ENCODE data around the gene THADA. TPM values are rescaled to one million over a fixed set of nuclear protein-coding genes. Genes with fewer than 3 reads are reported as not detected.

The THADA gene
- polyA plus RNA-seq, 1 donor (not counting 4 experiments of a cell fraction or from before 2014, with no cell fraction given), result 22.6 TPM

DNA sequence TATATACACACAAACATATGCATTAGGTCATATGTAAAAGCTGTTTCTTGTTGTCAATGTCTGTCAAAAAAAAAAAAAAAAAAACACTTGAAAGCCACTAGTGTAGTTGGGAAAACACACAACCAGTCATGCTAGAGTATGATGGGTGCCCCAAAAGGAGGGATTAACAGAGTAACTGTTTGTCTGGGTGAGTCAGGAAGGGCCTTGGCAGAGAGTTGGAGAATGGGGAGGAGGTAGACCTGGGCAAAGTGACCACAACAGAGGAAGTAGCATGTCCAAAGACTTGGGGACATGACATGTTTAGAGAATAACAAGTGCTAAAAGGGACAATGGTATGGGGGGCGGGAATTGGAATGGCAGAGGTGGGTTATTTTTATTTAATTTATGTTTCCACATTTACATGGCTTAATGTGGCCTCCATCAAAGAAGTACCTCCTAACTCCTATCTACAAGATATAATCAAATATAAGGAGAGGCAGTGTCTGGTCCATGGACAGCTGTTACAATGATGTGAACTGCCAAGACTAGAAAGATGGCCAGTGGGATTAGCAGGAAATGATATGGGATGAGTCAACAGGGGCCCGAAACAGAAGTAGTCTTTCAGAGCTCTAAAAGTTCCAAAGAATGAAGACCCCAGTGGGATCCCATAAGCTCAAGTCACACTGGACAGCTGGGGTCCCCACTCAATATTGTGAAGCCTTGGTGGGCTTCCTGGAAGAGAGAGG is 269.6 kb downstream of the THADA start:
- Histone ChIP-seq H3K4me2 (ENCODE audit: control insufficient read depth, extremely low read depth, insufficient read depth, low read depth, low read length) (no peak overlapping the region), H4K20me1 (ENCODE audit: control insufficient read depth, extremely low read depth, insufficient read depth, low read length) (no peaks in the 10 kb centered on the region), H3K27ac (ENCODE audit: control insufficient read depth, insufficient read depth, low read length) (no peak overlapping the region), H3K4me1 (ENCODE audit: control insufficient read depth, extremely low read depth, insufficient read depth, low read length) (no peaks in the 10 kb centered on the region), H3K4me3 (ENCODE audit: control insufficient read depth in 2 of 3, extremely low read depth in 1 of 3, insufficient read depth in 2 of 3, low read depth in 1 of 3, low read length in 3 of 3) (no peak overlapping the region), H3K27me3 (ENCODE audit: control insufficient read depth, extremely low read depth, insufficient read depth, low read length) (no peaks in the 10 kb centered on the region), H3K9me1 (ENCODE audit: control insufficient read depth, extremely low read depth, insufficient read depth, low read length) (no peaks in the 10 kb centered on the region), H3K36me3 (ENCODE audit: control insufficient read depth in 2 of 2, extremely low read depth in 1 of 2, insufficient read depth in 2 of 2, low read length in 2 of 2) (peaks cover 0 to 4% of the 10 kb centered on the region in 2 experiments), H2AFZ (ENCODE audit: control insufficient read depth, low read length) (no peak overlapping the region), H3K79me2 (ENCODE audit: control insufficient read depth, insufficient read depth, low read length) (no peaks in the 10 kb centered on the region), H3K9me3 (ENCODE audit: control insufficient read depth, low read depth, low read length) (no peaks in the 10 kb centered on the region), H3K9ac (ENCODE audit: control insufficient read depth, extremely low read depth, insufficient read depth, low read length) (no peak overlapping the region)
- dilution Hi-C loops (cut with MboI; ENCODE audit: extremely low pct_ligation_motif_present, low sequenced_read_pairs), result no loop called here
- DNase-seq (ENCODE audit: low read depth, low spot score), result no peak
- TF ChIP-seq EZH2 (IDR thresholded peaks at IDR 0.05; ENCODE audit: low read length), result no peak
- TF ChIP-seq, protein P1, sequence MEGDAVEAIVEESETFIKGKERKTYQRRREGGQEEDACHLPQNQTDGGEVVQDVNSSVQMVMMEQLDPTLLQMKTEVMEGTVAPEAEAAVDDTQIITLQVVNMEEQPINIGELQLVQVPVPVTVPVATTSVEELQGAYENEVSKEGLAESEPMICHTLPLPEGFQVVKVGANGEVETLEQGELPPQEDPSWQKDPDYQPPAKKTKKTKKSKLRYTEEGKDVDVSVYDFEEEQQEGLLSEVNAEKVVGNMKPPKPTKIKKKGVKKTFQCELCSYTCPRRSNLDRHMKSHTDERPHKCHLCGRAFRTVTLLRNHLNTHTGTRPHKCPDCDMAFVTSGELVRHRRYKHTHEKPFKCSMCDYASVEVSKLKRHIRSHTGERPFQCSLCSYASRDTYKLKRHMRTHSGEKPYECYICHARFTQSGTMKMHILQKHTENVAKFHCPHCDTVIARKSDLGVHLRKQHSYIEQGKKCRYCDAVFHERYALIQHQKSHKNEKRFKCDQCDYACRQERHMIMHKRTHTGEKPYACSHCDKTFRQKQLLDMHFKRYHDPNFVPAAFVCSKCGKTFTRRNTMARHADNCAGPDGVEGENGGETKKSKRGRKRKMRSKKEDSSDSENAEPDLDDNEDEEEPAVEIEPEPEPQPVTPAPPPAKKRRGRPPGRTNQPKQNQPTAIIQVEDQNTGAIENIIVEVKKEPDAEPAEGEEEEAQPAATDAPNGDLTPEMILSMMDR (optimal IDR thresholded peaks at IDR 0.05 in 1 of 3, IDR thresholded peaks at IDR 0.05 in 1 of 3, conservative IDR thresholded peaks at IDR 0.05 in 1 of 3; ENCODE audit: extremely low read depth in 1 of 3, insufficient read depth in 2 of 3, low read length in 3 of 3), result no peak
- no peak for FAIRE-seq

DNA sequence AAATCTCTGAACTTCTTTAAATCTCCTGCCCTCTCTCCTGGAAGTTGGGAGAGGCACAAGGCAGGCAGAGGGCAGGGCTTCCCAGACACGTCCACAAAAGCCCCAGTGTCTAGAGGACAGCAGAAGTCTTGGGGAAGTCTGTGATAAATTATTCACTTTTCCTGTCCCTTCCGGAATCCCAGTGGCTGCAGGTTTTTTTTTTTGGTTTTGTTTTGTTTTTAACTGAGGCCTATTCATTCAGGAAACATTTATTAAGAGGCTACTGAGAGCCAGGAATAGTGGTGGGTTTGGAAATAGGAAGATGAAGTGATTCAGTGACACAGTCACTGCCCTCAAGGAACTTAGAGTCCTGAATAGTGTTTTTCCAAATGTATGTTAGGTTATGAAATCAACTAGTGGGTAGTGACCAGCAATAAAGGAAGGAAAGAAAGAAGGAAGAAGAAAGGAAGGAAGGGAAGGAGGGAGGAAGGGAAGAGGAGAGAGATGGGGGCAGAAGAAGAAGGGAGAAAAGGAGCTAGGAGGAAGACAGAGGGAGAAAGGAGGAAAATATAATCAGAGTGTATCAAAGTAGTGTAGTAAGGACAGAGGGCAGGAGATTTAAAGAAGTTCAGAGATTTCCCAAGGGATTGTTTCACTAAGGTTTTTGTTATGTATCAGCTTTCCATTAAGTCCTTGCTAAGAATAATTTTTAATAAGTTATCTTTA is 270.6 kb downstream of the THADA start:
- H3K4me2 ChIP-seq (ENCODE audit: control insufficient read depth, extremely low read depth, insufficient read depth, low read depth, low read length), result no peak overlapping the region
- FAIRE-seq, result no peak
- H2AFZ ChIP-seq (ENCODE audit: control insufficient read depth, low read length), result no peak overlapping the region
- no peaks in the 10 kb centered on the region for H3K4me1 ChIP-seq (ENCODE audit: control insufficient read depth, extremely low read depth, insufficient read depth, low read length)
- H3K27ac ChIP-seq (ENCODE audit: control insufficient read depth, insufficient read depth, low read length), result no peak overlapping the region
- no peaks in the 10 kb centered on the region for H4K20me1 ChIP-seq (ENCODE audit: control insufficient read depth, extremely low read depth, insufficient read depth, low read length)
- no peak overlapping the region for H3K4me3 ChIP-seq (ENCODE audit: control insufficient read depth in 2 of 3, extremely low read depth in 1 of 3, insufficient read depth in 2 of 3, low read depth in 1 of 3, low read length in 3 of 3)
- no peaks in the 10 kb centered on the region for H3K9me1 ChIP-seq (ENCODE audit: control insufficient read depth, extremely low read depth, insufficient read depth, low read length)
- no peaks in the 10 kb centered on the region for H3K79me2 ChIP-seq (ENCODE audit: control insufficient read depth, insufficient read depth, low read length)
- TF ChIP-seq EZH2 (IDR thresholded peaks at IDR 0.05; ENCODE audit: low read length), result no peak
- no peaks in the 10 kb centered on the region for H3K9me3 ChIP-seq (ENCODE audit: control insufficient read depth, low read depth, low read length)
- DNase-seq (ENCODE audit: low read depth, low spot score), result no peak
- H3K9ac ChIP-seq (ENCODE audit: control insufficient read depth, extremely low read depth, insufficient read depth, low read length), result no peak overlapping the region
- dilution Hi-C loops (cut with MboI; ENCODE audit: extremely low pct_ligation_motif_present, low sequenced_read_pairs), result no loop called here
- peaks cover 0 to 2% of the 10 kb centered on the region in 2 experiments for H3K36me3 ChIP-seq (ENCODE audit: control insufficient read depth in 2 of 2, extremely low read depth in 1 of 2, insufficient read depth in 2 of 2, low read length in 2 of 2)
- H3K27me3 ChIP-seq (ENCODE audit: control insufficient read depth, extremely low read depth, insufficient read depth, low read length), result no peaks in the 10 kb centered on the region

Measured in keratinocyte (primary cell).